HG02840 (cell line): Measurements from ENCODE around the gene ECD.
"Not testable (repeated sequence)": the region's sequence is repeated elsewhere in the genome, so short reads cannot be mapped to it uniquely, and the experiment has no call there.

Experiments
- ATAC-seq: cut with Tn5 transposase; IDR thresholded peaks from one replicate; pipeline ENCODE4 v1.9.1; 2021; ENCODE audit warnings: mild to moderate bottlenecking, moderate library complexity, moderate number of reproducible peaks; ENCODE audit not compliant: unreplicated experiment, low FRiP score

Gene ECD

GRCh38 chr10:73161079-73161478 is 6.7 kb downstream of the ECD start:
- no peak for ATAC-seq

- ATAC-seq: no peak
Observed at GRCh38 chr10:73159038-73159648, 8.7 kb downstream of the ECD start.

DNA sequence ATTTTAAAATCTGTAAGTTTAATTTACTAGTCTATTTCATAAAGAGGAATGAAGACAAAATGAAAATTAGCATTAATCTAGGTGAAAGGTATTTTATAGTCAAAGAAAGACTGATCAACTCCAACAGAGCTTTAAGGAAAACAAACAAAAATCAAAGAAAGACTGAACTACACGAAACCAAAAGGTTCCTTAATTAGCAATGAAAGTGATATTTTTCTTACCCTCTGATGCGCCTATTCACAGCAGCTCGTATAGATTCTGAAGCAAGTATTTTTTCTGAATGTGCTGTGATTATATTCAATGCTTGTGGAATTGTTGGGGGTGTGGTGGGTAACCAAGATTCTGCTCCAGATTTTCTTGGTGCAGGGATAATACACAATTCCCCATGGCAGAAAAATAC is 11.8 kb downstream of the ECD start:
- ATAC-seq: no peak

DNA sequence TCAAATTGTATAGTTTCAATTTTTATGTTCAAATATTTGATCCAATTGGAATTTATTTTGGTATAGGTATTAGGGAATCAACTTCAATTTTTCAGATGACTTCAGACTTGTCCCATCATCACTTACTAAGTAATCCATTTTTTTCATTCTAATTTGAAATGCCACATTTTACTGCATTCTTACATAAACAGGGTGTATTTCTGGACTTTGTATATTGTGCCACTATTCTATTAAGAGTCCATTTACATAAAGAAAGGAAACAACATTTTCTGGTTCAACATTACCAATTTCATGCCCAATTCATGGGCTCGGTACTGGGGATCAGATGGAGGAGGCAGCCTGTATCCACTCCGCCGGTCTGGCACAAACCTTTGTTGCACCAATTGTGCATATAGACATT is 15.8 kb downstream of the ECD start:
- ATAC-seq: no peak

DNA sequence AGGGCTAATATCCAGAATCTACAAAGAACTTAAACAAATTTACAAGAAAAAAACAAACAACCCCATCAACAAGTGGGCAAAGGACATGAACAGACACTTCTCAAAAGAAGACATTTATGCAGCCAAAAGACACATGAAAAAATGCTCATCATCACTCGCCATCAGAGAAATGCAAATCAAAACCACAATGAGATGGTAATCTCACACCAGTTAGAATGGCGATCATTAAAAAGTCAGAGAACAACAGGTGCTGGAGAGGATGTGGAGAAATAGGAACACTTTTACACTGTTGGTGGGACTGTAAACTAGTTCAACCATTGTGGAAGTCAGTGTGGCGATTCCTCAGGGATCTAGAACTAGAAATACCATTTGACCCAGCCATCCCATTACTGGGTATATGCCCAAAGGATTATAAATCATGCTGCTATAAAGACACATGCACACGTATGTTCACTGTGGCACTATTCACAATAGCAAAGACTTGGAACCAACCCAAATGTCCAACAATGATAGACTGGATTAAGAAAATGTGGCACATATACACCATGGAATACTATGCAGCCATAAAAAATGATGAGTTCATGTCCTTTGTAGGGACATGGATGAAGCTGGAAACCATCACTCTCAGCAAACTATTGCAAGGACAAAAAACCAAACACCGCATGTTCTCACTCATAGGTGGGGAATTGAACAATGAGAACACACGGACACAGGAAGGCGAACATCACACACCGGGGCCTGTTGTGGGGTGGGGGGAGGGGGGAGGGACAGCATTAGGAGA is 17.0 kb downstream of the ECD start:
- ATAC-seq: not testable (repeated sequence)

DNA sequence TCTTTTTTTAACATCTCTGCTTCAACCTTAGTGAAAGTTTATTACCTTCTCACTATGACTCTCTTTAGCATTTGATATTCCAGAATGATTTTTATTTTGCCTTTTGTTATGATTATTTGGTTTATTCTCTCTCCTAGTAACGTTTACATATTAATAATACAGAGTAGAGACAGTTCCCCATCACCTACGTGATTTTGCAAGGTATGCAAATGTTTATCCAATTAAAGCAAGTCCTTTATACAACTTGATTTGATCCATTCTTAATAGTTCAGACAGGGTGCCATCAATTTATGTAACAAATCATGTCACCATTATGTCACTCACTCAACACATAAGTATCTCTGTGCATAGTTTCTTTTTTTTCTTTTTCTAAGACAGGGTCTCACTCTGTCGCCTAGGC is 26.2 kb downstream of the ECD start:
- no peak for ATAC-seq

- ATAC-seq: no peak
Observed at GRCh38 chr10:73139251-73139650, 28.6 kb downstream of the ECD start.

DNA sequence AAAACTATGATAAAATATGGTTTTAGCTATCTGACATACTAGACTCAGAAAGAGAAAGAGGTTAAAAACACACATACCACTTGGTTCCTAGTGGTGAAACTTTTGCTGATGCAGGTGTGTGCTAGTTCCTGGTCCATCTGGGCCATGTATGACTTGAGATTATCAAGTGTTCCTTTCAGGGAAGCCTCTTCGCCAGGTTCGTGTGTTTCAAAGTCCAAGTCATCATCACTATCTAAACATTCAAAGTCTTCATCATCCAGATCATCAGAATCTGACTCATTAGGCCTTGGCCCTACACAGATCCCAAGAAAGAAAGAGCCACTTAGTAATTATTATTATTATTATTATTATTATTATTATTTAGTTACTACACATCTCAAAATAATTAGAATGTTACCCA is 31.2 kb downstream of the ECD start:
- no peak for ATAC-seq

DNA sequence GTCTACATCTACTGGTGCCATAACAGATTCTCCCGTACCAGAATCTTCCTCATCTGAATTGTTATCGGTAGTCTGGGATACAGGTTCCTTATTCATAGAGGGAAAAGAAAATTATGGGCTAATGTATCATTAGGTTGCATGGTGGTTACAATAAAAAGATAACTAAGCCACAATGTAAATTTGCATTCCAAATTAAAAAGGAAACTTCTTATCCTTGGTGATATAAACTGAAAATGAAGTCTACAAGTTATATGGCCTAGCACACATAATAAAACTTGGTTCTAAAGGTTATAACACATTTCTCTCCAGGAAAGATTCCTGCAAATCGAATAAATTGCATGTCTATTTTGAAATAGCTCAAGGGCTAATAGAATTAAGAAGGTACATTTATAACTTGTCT is 33.1 kb downstream of the ECD start:
- ATAC-seq: no peak

GRCh38 chr10:73131913-73132686 is 35.7 kb downstream of the ECD start:
- ATAC-seq: no peak

GRCh38 chr10:73131301-73131700 is 36.5 kb downstream of the ECD start:
- ATAC-seq: no peak

DNA sequence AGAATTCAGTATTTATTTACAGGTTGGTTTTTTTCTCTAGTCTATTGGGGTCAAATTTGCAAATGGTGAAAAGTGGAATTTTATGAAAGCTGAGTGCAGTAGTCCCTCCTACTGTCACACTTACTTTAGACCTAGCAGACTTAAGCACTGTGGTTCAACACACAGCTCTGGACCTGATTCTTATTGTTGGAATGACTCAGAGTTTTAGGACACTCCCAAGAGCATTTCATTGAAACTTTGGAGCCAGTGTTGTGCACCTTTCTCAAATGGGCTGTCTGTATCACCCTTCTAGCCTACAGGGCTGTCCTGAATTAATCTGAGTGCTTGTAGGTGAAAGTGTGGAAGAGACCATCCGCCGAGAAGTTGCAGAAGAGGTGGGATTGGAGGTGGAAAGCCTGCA is 41.5 kb downstream of the ECD start:
- no peak for ATAC-seq

- no peak for ATAC-seq
Observed at GRCh38 chr10:73119952-73120351, 47.9 kb downstream of the ECD start.

DNA sequence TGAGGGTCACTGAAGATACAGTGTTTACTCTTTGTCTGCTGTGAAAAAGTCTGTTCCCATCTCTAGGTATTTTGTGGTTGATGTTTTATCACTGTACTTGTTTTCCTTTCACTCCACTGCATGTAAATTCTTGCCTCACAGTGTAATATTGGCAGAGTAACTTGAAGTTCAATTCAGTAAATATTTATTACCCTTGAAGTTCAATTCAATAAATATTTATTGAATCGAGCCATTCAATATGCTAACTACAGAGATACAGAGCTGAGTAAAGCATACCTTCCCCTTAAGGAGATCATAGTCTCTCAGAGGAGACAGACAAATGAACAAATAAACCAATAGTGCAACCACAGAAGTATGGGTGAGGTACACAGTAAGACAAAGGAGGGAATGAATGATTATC is 48.4 kb downstream of the ECD start:
- no peak for ATAC-seq

GRCh38 chr10:73117976-73118743 is 49.6 kb downstream of the ECD start:
- ATAC-seq: no peak

GRCh38 chr10:73116017-73116416 is 51.8 kb downstream of the ECD start:
- ATAC-seq: no peak

GRCh38 chr10:73113551-73113950 is 54.3 kb downstream of the ECD start:
- no peak for ATAC-seq

GRCh38 chr10:73112032-73112431 is 55.8 kb downstream of the ECD start:
- ATAC-seq: not testable (repeated sequence)

DNA sequence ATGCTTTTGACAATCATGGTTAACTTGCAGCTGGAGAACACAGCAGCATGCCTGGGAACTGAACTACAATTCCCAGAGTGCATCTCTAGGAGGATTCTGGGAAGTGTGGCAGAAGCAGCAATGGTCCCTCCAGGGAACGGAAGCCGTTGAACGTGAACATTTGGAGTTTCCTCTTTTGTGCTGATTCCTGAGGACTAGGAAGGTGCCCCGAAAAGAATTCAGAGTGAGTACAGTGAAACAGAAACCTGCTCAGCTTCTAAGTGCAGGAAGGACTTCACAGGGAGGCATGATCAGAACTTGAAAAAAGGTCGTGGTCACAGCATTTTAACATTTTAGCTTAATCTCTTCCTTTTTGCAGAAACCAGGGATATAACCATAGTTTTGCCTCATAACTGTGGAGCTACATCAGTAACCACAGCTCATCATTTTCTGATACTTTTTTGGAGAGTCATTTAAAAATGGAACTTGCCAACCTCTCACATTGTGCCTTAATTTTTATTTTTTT is 57.4 kb downstream of the ECD start, which contains the start of gene NUDT13:
Gene NUDT13, plus strand, starts transcription at position 111 of the 505 bp plus-strand sequence. CDS start 3,911 bp downstream, outside the sequence.
- no peak for ATAC-seq

DNA sequence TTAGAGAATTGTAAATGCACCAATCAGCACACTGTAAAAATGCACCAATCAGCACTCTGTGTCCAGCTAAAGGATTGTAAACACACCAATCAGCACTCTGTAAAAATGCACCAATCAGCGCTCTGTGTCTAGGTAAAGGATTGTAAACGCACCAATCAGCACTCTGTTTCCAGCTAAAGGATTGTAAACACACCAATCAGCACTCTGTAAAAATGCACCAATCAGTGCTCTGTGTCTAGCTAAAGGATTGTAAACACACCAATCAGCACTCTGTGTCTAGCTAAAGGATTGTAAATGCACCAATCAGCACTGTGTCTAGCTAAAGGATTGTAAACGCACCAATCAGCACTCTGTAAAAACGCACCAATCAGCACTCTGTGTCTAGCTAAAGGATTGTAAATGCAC is 58.6 kb downstream of the ECD start:
- ATAC-seq: not testable (repeated sequence)
